HepG2 (cell line): ENCODE results near the gene RDH16. TPM values are rescaled to one million over a fixed set of nuclear protein-coding genes. Genes with fewer than 3 reads are reported as not detected.

Source experiments
- ERF ChIP-seq: IDR thresholded peaks from 2 replicates; pipeline ENCODE4 v1.6.1; 2018; ENCODE audit warnings: missing biosample characterization, missing genetic modification reagents
- GABPB1 ChIP-seq: IDR thresholded peaks from 2 replicates; pipeline ENCODE4 v1.6.1; 2016; ENCODE audit warnings: mild to moderate bottlenecking, missing genetic modification reagents, moderate library complexity, missing compliant biosample characterization
- HNF4G ChIP-seq, 2 experiments: sonication (generic) in 1 of 2; formaldehyde crosslinking in 1 of 2; IDR thresholded peaks; 2 replicates each; pipeline versions ENCODE4 v1.4.0 to v1.6.1; 2011 to 2020; ENCODE audit warnings: borderline replicate concordance in 2 of 2, low read depth in 2 of 2, mild to moderate bottlenecking in 2 of 2, low read length in 1 of 2, missing genetic modification reagents in 1 of 2, moderate library complexity in 1 of 2
- IRF1 ChIP-seq: sonication (generic); formaldehyde crosslinking; IDR thresholded peaks from 2 replicates; pipeline ENCODE4 v1.4.0; 2020; ENCODE audit warnings: low read depth, mild to moderate bottlenecking, missing genetic modification reagents
- KDM2A ChIP-seq: sonication (generic); formaldehyde crosslinking; IDR thresholded peaks from 2 replicates; pipeline ENCODE4 v1.4.0; 2020; ENCODE audit warnings: low read depth, missing genetic modification reagents, borderline replicate concordance
- KMT2B ChIP-seq: IDR thresholded peaks from 2 replicates; pipeline ENCODE4 v1.6.1; 2016; ENCODE audit warnings: missing genetic modification reagents, missing compliant biosample characterization
- NFE2L1 ChIP-seq: sonication (generic); formaldehyde crosslinking; IDR thresholded peaks from 2 replicates; pipeline ENCODE4 v1.4.0; 2020; ENCODE audit warnings: missing genetic modification reagents, mild to moderate bottlenecking, borderline replicate concordance
- PRMT3 ChIP-seq: sonication (generic); formaldehyde crosslinking; IDR thresholded peaks from 2 replicates; pipeline ENCODE4 v1.8.1; 2022; ENCODE audit warnings: low read depth, mild to moderate bottlenecking, moderate library complexity, missing genetic modification reagents, borderline replicate concordance
- SOX6 ChIP-seq, 2 experiments: fragments of 450-650 bp in 1 of 2; sonication (generic) in 1 of 2; formaldehyde crosslinking in 1 of 2; IDR thresholded peaks; 2 replicates each; pipeline versions ENCODE4 v1.4.0 to v1.6.1; 2017 to 2020; ENCODE audit warnings: antibody characterized with exemption in 1 of 2, mild to moderate bottlenecking in 1 of 2, missing genetic modification reagents in 1 of 2
- SSRP1 ChIP-seq: IDR thresholded peaks from 2 replicates; pipeline ENCODE4 v1.6.1; 2016; ENCODE audit warnings: control low read depth
- YY1 ChIP-seq: IDR thresholded peaks from 2 replicates; pipeline ENCODE4 v1.6.1; 2011; ENCODE audit warnings: low read length, low read depth, moderate library complexity, mild to moderate bottlenecking; ENCODE audit not compliant: insufficient read depth, insufficient replicate concordance
- ZC3H4 ChIP-seq: sonication (generic); formaldehyde crosslinking; IDR thresholded peaks from 2 replicates; pipeline ENCODE4 v1.4.0; 2020; ENCODE audit warnings: missing genetic modification reagents, borderline replicate concordance
- ZKSCAN8 ChIP-seq: IDR thresholded peaks from 2 replicates; pipeline ENCODE4 v1.6.1; 2016; ENCODE audit warnings: borderline replicate concordance, missing genetic modification reagents, missing compliant biosample characterization
- ZNF362 ChIP-seq: sonication (generic); formaldehyde crosslinking; IDR thresholded peaks from 2 replicates; pipeline ENCODE4 v1.4.0; 2020; ENCODE audit warnings: missing genetic modification reagents, mild to moderate bottlenecking, borderline replicate concordance
- ZNF572 ChIP-seq: sonication (generic); formaldehyde crosslinking; IDR thresholded peaks from 2 replicates; pipeline ENCODE4 v1.5.1; 2020; ENCODE audit warnings: mild to moderate bottlenecking, missing genetic modification reagents
- ZNF646 ChIP-seq: sonication (generic); formaldehyde crosslinking; IDR thresholded peaks from 2 replicates; pipeline ENCODE4 v1.9.0; 2021; ENCODE audit warnings: mild to moderate bottlenecking, missing genetic modification reagents
- polyA plus RNA-seq, 8 experiments: library from polyadenylated mRNA; depleted of rRNA in 3 of 8; stranded (reverse) in 7 of 8; unstranded in 1 of 8; fragments of >200 nt; fragmentation: Illumina TruSeq in 4 of 8; extraction: Trizol in 4 of 8; gene quantifications; 2 replicates each; pipeline versions ENCODE4 v1.2.1 to v1.2.3, GENCODE V29; 2011 to 2016; ENCODE audit warnings: low read depth in 4 of 8, missing spikeins in 1 of 8, mixed read lengths in 1 of 8; ENCODE audit not compliant: insufficient read depth in 1 of 8
- total RNA-seq, 5 experiments: library from RNA; depleted of rRNA; stranded (reverse); fragments of >200 nt; fragmentation: Illumina TruSeq; extraction: Trizol; gene quantifications; 2 replicates each; pipeline ENCODE4 v1.2.3, GENCODE V29; 2016; ENCODE audit warnings: low read depth in 1 of 5

Gene RDH16
- total and polyA plus RNA-seq, 2 of the 13 experiments (the other 11 are each of a cell fraction or from before 2014, with no cell fraction given) = 0.05 to 0.13 TPM

GRCh38 chr12:56987551-56988053 lies 30.2 kb upstream of the RDH16 start (continued):
- TF ChIP-seq GABPB1 (CRISPR knock-in tag) = 0 out of 2 replicates have a peak, but pooled peaks have one; percentile 34
- 0 out of 2 replicates have a peak, but pooled peaks have one; percentile 17 for TF ChIP-seq KMT2B (CRISPR knock-in tag)
- peak; percentile 41; the same call in 1 of the 2 replicates for TF ChIP-seq ERF
- TF ChIP-seq ZNF646 = no peak
- no peak for TF ChIP-seq PRMT3 (CRISPR knock-in tag)
- TF ChIP-seq YY1 = peak; percentile 26
- TF ChIP-seq ZKSCAN8 (CRISPR knock-in tag) = no peak
- no peak for TF ChIP-seq ZNF572 (CRISPR knock-in tag)
- no peak for TF ChIP-seq SOX6 (IDR thresholded peaks at IDR 0.05)
- TF ChIP-seq SOX6 (CRISPR knock-in tag; IDR thresholded peaks at IDR 0.05) = no peak
- no peak for TF ChIP-seq ZNF362 (CRISPR knock-in tag)
- TF ChIP-seq ZC3H4 (CRISPR knock-in tag) = no peak
- TF ChIP-seq NFE2L1 (CRISPR knock-in tag) = no peak
- no peak for TF ChIP-seq HNF4G (IDR thresholded peaks at IDR 0.05; ENCODE audit: borderline replicate concordance, low read depth, low read length)
- TF ChIP-seq HNF4G (CRISPR knock-in tag; IDR thresholded peaks at IDR 0.05; ENCODE audit: borderline replicate concordance, low read depth) = no peak
- peak; percentile 45; the same call in 1 of the 2 replicates for TF ChIP-seq KDM2A (CRISPR knock-in tag)
- no peak for TF ChIP-seq SSRP1 (CRISPR knock-in tag)
- TF ChIP-seq IRF1 = no peak
